A549 (cell line): Measurements from ENCODE around the gene RAET1E. TPM values are rescaled to one million over a fixed set of nuclear protein-coding genes. Genes with fewer than 3 reads are reported as not detected.
"Not testable (repeated sequence)": the region's sequence is repeated elsewhere in the genome, so short reads cannot be mapped to it uniquely, and the experiment has no call there.

Experiments
- ATAC-seq, 2 experiments: fragments of 200-7000 bp in 1 of 2; fragments of >200 bp in 1 of 2; cut with Nextera tagmentation in 1 of 2; cut with Tn5 transposase in 1 of 2; 3 replicates each; pipeline versions ENCODE4 v1.8.0 to v1.9.1; 2018 to 2020; ENCODE audit warnings: mild to moderate bottlenecking in 1 of 2, moderate library complexity in 1 of 2
- CTCF ChIA-PET: fragments of 300-600 bp; sonication (Branson Sonifier 250); formaldehyde crosslinking; extraction: SDS; loops from one replicate; lab custom pipeline; 2021; ENCODE audit warnings: antibody characterized with exemption, inconsistent platforms; lab: Yijun Ruan, JAX
- POLR2A ChIA-PET: fragments of 350-600 bp; formaldehyde crosslinking; extraction: SDS; loops from one replicate; lab custom pipeline; 2021; ENCODE audit warnings: antibody characterized with exemption, inconsistent platforms; lab: Yijun Ruan, JAX
- DNase-seq, 2 experiments: peaks; one replicate each; pipeline versions ENCODE4 v3.0.0 to v3.0.0-alpha.2; 2011 to 2016; ENCODE audit warnings: low read depth in 1 of 2, low spot score in 1 of 2
- FAIRE-seq: peaks from 2 replicates; lab custom pipeline; 2011; peaks lifted over from hg19 to GRCh38; lab: Jason Lieb, UNC
- H3K27ac ChIP-seq, 2 experiments: fragments of >200 bp; sonication (Bioruptor Twin); formaldehyde crosslinking; 3 replicates each; pipeline ENCODE4 v1.5.1; 2016 to 2017
- H3K4me1 ChIP-seq: fragments of >200 bp; sonication (Bioruptor Twin); formaldehyde crosslinking; 3 replicates; pipeline ENCODE4 v1.6.1; 2016
- H3K4me2 ChIP-seq: fragments of >200 bp; sonication (Bioruptor Twin); formaldehyde crosslinking; 3 replicates; pipeline ENCODE4 v1.6.1; 2016
- H3K4me3 ChIP-seq: fragments of >200 bp; sonication (Bioruptor Twin); formaldehyde crosslinking; 3 replicates; pipeline ENCODE4 v1.5.1; 2016
- H3K9me3 ChIP-seq: fragments of >200 bp; sonication (Bioruptor Twin); formaldehyde crosslinking; 3 replicates; pipeline ENCODE4 v1.6.1; 2016
- CEBPB ChIP-seq, 2 experiments: fragments of >200 bp in 1 of 2; sonication (Bioruptor Twin) in 1 of 2; formaldehyde crosslinking in 1 of 2; IDR thresholded peaks; 2 replicates each; pipeline ENCODE4 v1.6.1; 2012 to 2016
- ELK1 ChIP-seq: fragments of 150-350 bp; IDR thresholded peaks from 2 replicates; pipeline ENCODE4 v1.6.1; 2014; ENCODE audit warnings: low read depth, mild to moderate bottlenecking, low read length
- ESRRA ChIP-seq: fragments of 150-350 bp; IDR thresholded peaks from 2 replicates; pipeline ENCODE4 v1.6.1; 2014; ENCODE audit warnings: mild to moderate bottlenecking, low read length, borderline replicate concordance
- MAFK ChIP-seq: fragments of 450-650 bp; IDR thresholded peaks from 2 replicates; pipeline ENCODE4 v1.6.1; 2014; ENCODE audit not compliant: partially characterized antibody
- MAZ ChIP-seq: fragments of 150-350 bp; IDR thresholded peaks from 2 replicates; pipeline ENCODE4 v1.6.1; 2014; ENCODE audit warnings: antibody characterized with exemption, low read depth, low read length, borderline replicate concordance
- NR3C1 ChIP-seq: fragments of >200 bp; sonication (Bioruptor Twin); formaldehyde crosslinking; IDR thresholded peaks from 3 replicates; pipeline ENCODE4 v1.6.1; 2017
- POLR2A ChIP-seq: IDR thresholded peaks from 2 replicates; pipeline ENCODE4 v1.6.1; 2012; ENCODE audit warnings: mild to moderate bottlenecking, low read length
- RAD21 ChIP-seq, 2 experiments: fragments of >200 bp in 1 of 2; sonication (Bioruptor Twin) in 1 of 2; formaldehyde crosslinking in 1 of 2; IDR thresholded peaks in 1 of 2; conservative IDR thresholded peaks in 1 of 2; 2 replicates in 1 of 2; 3 replicates in 1 of 2; pipeline ENCODE4 v1.6.1; 2012 to 2018; ENCODE audit warnings: inconsistent platforms in 1 of 2
- RCOR1 ChIP-seq: fragments of 150-350 bp; IDR thresholded peaks from 2 replicates; pipeline ENCODE4 v1.6.1; 2014; ENCODE audit warnings: antibody characterized with exemption, low read length, low read depth
- SMC3 ChIP-seq: fragments of >200 bp; sonication (Bioruptor Twin); formaldehyde crosslinking; IDR thresholded peaks from 3 replicates; pipeline ENCODE4 v1.6.1; 2018; ENCODE audit warnings: inconsistent platforms
- ZNF302 ChIP-seq: fragments of 250-450 bp; sonication (Bioruptor Pico); IDR thresholded peaks from 2 replicates; pipeline ENCODE4 v1.9.0; 2021; ENCODE audit warnings: inconsistent platforms, mild to moderate bottlenecking, moderate library complexity
- ZSCAN20 ChIP-seq: fragments of 250-450 bp; sonication (Bioruptor Pico); IDR thresholded peaks from 2 replicates; pipeline ENCODE4 v1.8.0; 2022; ENCODE audit warnings: mild to moderate bottlenecking, moderate library complexity
- WGBS: methylation state at CpG from one replicate; pipeline ENCODE4 v1.1.6; 2017; ENCODE audit errors: missing lambda C conversion rate; 5-methylcytosine and 5-hydroxymethylcytosine counted together
- polyA plus RNA-seq, 4 experiments: library from polyadenylated mRNA; depleted of rRNA in 3 of 4; stranded (reverse); fragments of >200 nt; fragmentation: RNase III in 1 of 4; extraction: RNeasy Plus Mini Kit Qiagen cat#74134 plus additional on column Dnase treatment in 1 of 4; gene quantifications; 2 replicates in 3 of 4; 3 replicates in 1 of 4; pipeline ENCODE4 v1.2.3, GENCODE V29; 2011 to 2017
- TF ChIP-seq, protein P1 (sequence below): fragments of >200 bp; sonication (Bioruptor Twin); formaldehyde crosslinking; IDR thresholded peaks from 2 replicates; pipeline ENCODE4 v1.6.1; 2016

Gene RAET1E
- polyA plus RNA-seq, 2 of the 4 experiments (the other 2 are of a cell fraction) = 2.8 to 4.5 TPM

DNA sequence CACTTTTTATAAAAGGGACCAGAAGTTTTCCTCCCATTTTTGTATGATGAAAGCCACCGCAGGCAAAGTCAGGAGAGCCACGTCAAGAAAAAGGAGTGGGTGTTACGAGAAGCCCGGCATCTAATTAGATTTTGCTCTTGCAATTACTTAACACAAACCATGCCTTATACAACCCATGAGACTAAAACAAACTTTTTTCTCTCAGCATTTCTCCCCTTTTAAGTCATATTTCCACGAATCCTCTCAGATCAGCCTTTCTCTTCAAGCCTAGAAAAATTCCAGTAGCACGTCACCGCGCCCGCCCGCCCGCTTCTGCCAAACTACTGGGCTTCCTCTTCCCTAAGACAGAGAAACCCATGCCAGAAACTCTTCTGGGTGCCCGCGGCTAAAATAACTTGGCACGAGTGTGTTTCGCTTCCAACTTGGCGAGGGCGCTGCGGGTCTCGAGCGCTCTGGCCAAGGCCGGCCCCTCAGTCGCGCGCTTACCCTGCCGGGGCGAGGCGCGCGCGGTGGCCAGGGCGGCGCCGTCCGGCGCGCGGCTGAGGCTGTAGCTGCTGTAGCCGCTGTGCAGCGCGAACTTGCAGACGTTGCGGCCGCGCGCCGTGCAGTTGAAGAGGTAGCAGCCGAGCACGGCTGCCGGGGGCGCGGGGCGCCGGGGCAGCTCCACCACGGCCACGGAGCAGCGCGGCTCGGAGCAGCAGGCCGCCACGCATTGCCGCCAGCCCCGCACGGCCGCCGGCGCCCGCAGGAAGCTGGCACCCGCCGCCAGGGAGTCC, 34.8 kb downstream of the RAET1E start:
- Histone ChIP-seq H3K4me1 (peaks cover 57% of the 10 kb centered on the region), H3K27ac (peak overlapping the region; percentile 96 to 99), H3K4me3 (peak overlapping the region; percentile 65), H3K4me2 (peak overlapping the region; percentile 92), H3K9me3 (no peaks in the 10 kb centered on the region)
- CTCF ChIA-PET = interaction anchor here (0.6 to 5.0 kb wide), 8 partner anchors 9 to 318 kb away, joined by 3 to 51 read pairs (median 3); partner anchors contain the start of gene PPIL4
- TF ChIP-seq POLR2A = peak; percentile 46
- TF ChIP-seq NR3C1 = no peak
- 0 out of 3 replicates have a peak, but pooled peaks have one; percentile 10 for TF ChIP-seq SMC3
- ATAC-seq (peak; percentile 53 to 62), FAIRE-seq (no peak), DNase-seq (peak in 1 of 2 experiments; percentile 69)
- POLR2A ChIA-PET = interaction anchor here (0.6 to 2.5 kb wide), 6 partner anchors 8 to 28 kb away, joined by 3 to 8 read pairs (median 6); no protein-coding TSS in a partner anchor
- WGBS = under 1% methylated on average over 11 of the region's 69 CpGs

DNA sequence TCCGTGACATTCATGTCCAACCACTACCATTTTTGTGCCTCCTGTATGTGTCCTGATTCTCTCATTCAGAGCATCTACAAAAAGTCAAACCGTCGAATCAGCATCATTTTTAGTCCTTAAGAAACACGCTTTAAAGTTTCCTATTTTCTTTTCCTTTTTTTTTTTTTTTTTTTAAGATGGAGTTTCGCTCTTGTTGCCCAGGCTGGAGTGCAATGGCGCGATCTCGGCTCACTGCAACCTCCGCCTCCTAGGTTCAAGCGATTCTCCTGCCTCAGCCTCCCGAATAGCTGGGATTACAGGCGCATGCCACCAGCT, 35.5 kb downstream of the RAET1E start:
- peak overlapping the region; percentile 65 for H3K4me3 ChIP-seq
- peaks cover 57% of the 10 kb centered on the region for H3K4me1 ChIP-seq
- FAIRE-seq, H3K9me3 ChIP-seq, DNase-seq, ATAC-seq: not testable (repeated sequence)
- H3K4me2 ChIP-seq = peak overlapping the region; percentile 92
- H3K27ac ChIP-seq = peak overlapping the region; percentile 96 to 99
- peak; percentile 63 for TF ChIP-seq MAFK
- ChIA-PET POLR2A (interaction anchor here (0.6 to 1.0 kb wide), 2 partner anchors 26 to 28 kb away, joined by 4 to 8 read pairs; no protein-coding TSS in a partner anchor), CTCF (interaction anchor here (1.3 to 1.4 kb wide), 2 partner anchors 28 to 41 kb away, joined by 3 to 7 read pairs; no protein-coding TSS in a partner anchor)
- WGBS = 72% methylated on average over 7 of the region's 12 CpGs

DNA sequence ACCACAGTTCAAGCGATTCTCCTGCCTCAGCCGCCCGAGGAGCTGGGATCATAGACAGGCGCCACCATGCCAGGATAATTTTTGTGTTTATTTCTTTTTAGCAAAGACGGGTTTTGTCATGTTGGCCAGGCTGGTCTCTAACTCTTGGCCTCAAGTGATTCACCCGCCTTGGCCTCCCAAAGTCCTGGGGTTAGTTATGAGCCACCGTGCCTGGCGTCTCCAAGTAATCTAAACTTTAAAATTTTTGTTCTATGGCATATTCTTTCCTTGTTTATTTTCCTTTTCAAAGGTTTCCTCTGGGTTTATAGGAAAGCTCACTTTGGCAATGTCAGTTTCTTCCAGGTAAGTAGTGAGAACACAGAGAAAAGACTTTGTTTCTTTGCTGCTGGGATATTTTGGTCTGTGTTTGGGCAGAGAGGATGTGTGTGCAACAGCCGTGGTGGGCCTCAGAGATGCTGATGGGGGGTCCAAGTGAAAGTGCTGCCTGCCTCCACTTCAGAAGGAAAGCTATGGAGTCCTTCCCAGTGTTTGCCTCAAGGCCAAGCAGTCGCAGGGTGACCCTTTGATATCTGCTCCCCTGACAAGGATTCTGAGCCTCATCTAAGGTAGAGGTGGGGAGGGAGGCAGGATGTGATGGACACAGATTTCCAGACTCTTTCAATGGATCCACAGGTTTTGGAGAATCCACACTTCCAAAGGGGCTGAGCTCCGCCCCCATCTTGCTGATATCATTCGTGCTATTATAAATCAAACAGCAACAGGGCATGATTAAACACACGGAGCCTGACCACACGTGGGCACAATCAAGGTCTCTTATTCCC, 36.1 kb downstream of the RAET1E start:
- peak overlapping the region; percentile 92 for H3K4me2 ChIP-seq
- H3K27ac ChIP-seq = peak overlapping the region in 1 of 2 experiments; percentile 99; a peak in 3 of 6 replicates
- ChIA-PET POLR2A (interaction anchor here (0.6 kb wide), 1 partner anchor 127 kb away, joined by 3 read pairs; no protein-coding TSS in a partner anchor), CTCF (interaction anchor here (0.9 to 2.5 kb wide), 4 partner anchors 21 to 62 kb away, joined by 3 to 10 read pairs (median 5); no protein-coding TSS in a partner anchor)
- DNase-seq = no peak
- ATAC-seq = no peak
- TF ChIP-seq RCOR1 = no peak
- TF ChIP-seq RAD21 (conservative IDR thresholded peaks at IDR 0.05 in 1 of 2, IDR thresholded peaks at IDR 0.05 in 1 of 2) = no peak
- TF ChIP-seq ESRRA = no peak
- no peak for TF ChIP-seq ZNF302 (CRISPR knock-in tag)
- no peak for TF ChIP-seq ZSCAN20
- TF ChIP-seq, protein P1, sequence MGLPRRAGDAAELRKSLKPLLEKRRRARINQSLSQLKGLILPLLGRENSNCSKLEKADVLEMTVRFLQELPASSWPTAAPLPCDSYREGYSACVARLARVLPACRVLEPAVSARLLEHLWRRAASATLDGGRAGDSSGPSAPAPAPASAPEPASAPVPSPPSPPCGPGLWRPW = no peak
- no peak for TF ChIP-seq MAFK
- TF ChIP-seq CEBPB (IDR thresholded peaks at IDR 0.05) = no peak
- no peak for TF ChIP-seq ELK1
- TF ChIP-seq MAZ = no peak
- H3K9me3 ChIP-seq = no peaks in the 10 kb centered on the region
- no peak for FAIRE-seq
- peaks cover 61% of the 10 kb centered on the region for H3K4me1 ChIP-seq
- 47% methylated on average over 13 of the region's 14 CpGs for WGBS
- peak overlapping the region; percentile 65 for H3K4me3 ChIP-seq
